Measurements from ENCODE around the gene KCNMB2.

Gene KCNMB2

DNA sequence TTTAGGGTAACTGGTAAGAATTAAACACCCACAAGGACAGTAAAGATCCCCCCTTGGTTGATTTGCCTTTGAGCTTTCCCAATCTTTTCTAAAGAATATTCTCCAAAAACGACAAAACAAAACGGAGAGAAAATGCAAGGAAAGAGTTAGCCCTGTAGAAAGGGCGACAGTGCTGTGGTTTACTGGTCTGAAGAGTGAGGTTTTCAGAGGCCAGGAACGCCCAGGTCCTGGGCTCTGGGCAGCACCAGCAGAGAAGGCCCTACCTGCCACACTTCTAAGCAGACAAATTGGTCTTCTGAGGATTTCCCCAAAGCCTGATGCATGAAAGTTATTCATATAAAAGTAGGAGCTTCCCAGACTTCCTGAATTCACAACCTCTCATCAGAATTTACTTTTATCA is 119.3 kb downstream of the KCNMB2 start:
- ATAC-seq: no peak
- no peak for DNase-seq

DNA sequence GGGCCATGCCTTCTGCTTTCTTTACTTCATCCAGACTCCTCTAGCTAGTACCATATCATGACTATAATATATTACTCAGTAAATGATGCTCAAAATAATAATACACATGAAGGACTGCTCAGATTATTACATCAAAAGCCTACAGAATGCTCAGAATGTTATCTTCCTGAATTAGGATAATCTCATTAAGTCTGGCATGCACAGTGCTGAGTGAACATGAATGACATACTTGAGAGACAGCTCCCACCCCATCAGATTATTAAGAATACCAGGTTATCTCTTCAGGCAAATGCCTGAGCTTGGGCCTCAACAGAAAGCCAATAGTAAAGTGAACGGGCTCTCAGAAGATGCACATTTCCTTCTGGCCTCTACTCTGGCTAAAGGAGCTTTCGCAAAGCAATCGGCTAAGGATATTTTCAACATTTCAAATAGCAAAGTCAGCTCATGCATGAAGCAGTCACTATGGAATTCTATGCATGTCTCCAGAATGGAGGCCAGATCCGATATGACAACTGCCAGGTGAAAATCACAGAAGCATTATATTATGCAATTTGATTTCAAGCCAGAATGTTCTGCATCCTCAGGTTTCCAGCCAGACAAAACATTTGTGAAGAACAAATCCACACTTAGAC is 122.6 kb downstream of the KCNMB2 start:
- DNase-seq (no peak), ATAC-seq (no peak)

GRCh38 chr3:178663201-178663934 is 127.1 kb downstream of the KCNMB2 start:
- DNase-seq (no peak), ATAC-seq (no peak)

- ATAC-seq (no peak), DNase-seq (no peak)
Measured at GRCh38 chr3:178665747-178666146, 129.5 kb downstream of the KCNMB2 start.

- DNase-seq: no peak
- no peak for ATAC-seq
Measured at GRCh38 chr3:178669022-178669601, 132.9 kb downstream of the KCNMB2 start.

GRCh38 chr3:178669758-178670157 is 133.5 kb downstream of the KCNMB2 start:
- ATAC-seq: no peak
- DNase-seq: no peak

- ATAC-seq (no peak), DNase-seq (no peak)
Measured at GRCh38 chr3:178671377-178671776, 135.1 kb downstream of the KCNMB2 start.

DNA sequence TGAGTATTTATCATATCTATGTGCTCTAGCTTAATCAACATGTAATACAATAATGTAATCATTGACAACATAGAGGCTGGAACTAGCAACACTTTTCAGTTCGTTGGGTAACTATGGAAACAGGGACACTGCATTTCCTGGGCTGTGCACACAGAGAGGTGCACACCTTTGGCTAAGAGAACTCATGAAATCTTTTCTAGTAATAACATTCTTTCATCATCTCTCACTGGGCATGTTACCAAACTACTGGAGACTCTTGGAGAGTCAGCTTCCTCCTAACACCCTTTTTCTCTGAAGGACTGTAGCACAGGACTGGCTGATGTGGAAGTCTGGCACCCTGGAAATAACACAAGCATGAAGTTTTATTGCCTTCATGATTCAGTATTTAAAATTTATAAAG is 135.6 kb downstream of the KCNMB2 start:
- DNase-seq (no peak), ATAC-seq (no peak)

DNA sequence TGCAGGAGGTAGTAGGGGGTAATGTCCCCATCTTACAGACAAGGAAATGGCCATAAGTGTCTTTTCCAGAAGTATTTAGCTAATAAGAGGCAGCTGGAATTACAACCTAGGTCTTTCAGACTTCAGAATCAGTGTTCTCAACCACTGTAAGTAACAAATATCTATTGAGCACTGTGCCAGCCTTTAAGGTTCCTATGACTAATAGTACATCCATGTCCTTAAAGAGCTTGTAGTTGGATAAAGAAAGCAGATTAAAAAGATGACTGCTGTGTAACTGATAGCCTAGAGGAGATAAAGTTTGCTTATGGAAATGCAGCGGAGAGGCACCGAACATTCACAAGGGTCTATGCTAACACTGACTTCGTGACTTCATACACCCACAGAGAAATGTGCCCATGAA is 136.0 kb downstream of the KCNMB2 start:
- DNase-seq (no peak), ATAC-seq (no peak)

GRCh38 chr3:178673529-178673928 is 137.3 kb downstream of the KCNMB2 start:
- ATAC-seq (no peak), DNase-seq (no peak)

DNA sequence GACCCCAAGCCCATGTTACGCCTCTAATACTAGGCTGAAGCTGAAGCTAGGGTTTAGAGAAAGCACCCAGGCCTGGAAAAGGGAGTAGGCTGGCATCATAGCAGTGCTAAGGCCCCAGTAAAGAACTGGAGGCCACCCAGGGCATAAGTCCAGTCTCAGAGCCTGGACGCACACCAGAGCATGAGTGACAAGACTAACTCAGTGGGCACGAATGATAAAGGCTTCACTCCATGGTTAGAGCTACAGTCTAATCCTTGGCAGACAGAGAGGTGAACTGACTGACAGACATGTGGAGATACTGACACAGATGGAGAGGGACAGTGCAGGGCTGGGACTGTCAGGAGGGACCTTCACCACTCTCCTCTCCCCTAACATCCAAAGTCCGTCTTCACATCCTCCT is 139.8 kb downstream of the KCNMB2 start:
- ATAC-seq (no peak), DNase-seq (no peak)

- ATAC-seq (no peak), DNase-seq (no peak)
Measured at GRCh38 chr3:178676942-178677790, 140.9 kb downstream of the KCNMB2 start.

DNA sequence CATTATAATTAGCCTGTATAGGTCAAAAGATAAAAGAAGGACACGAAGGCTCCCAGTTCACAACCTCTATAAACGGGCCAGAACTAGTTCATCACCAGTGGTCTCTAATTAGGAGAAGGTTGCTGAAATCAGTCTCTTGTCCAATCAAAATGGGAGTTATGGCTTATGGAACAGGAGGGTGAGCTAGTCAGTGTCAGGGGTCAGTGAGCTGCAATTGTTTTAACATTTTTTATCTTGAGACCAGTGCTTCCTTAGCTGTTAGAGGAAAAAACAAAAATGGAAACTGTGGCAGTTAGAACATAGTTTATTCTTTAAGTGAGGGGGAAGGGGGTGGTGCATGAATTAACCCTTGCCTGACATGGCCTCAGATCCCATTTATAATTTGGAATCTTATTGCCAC is 141.7 kb downstream of the KCNMB2 start:
- no peak for ATAC-seq

GRCh38 chr3:178680037-178680436 is 143.8 kb downstream of the KCNMB2 start:
- ATAC-seq: no peak
- no peak for DNase-seq

More for the DNA sequence above, 141.7 kb downstream of the KCNMB2 start:
- no peak for DNase-seq

DNA sequence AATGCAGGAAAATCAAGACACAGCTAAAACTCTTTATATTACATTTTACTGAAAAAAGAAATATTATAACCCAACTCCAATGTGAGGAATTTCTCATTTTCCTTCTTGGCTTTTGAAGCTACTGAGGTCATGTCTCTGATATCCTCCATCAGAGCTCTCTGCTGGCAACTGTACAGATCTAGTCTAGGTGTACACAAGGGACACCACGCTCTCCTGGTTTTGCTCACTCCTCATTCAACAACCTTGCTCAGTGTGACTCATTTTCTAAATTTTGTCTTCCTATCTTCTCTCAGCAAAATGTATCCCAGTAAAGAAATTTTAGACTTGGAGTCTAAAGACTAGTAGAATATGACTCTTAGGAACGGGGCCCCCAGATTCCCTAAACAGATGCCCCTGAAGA is 144.3 kb downstream of the KCNMB2 start:
- ATAC-seq (no peak), DNase-seq (no peak)

DNA sequence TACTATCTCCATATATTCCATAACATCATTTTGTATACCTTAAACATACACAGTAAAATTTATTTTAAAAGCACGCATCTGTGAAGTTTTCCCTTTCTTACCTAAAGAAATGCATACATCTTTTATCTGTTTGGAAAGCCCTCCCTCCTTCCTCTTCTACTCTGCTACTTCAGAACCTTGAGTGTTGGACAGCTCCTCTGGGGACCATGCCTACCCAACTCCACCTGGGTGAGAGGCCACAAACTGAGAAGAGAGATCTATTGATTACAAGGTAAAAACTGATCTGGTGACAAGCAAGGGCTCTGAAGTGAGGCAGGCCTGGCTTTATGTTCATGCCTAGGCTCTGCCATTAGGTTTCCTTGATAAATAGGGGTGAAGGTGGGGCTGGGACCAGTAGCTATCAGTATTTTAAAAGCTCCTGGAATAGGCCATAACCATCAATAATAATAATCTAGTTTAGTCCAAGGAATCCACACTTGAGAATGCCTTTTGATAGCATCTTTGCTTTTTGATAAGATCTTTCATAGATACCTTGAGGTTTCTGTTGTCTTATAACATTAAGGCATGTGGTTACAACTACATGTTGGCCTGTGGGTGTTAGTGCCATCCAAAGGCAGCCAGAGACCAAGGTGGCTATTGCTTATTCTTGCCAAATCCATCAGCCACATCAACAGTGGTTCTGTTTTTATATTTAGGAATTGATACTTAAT is 148.8 kb downstream of the KCNMB2 start:
- DNase-seq: no peak
- no peak for ATAC-seq

DNA sequence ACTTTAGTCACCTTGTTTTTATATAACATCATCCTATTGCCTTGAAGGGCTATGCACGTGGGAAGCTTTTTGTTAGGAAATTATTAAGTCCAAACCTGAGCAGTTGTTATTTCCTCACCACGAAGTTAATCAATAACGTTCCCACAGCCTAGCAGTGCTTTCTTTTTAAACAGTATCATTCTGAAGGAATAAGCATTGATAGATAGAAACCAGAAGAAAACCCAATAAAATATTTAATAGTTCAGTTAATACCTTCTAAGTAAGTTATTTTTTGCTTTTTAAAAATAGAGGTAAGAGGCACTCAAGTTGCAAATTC is 149.3 kb downstream of the KCNMB2 start:
- DNase-seq (no peak), ATAC-seq (no peak)

- no peak for ATAC-seq
- no peak for DNase-seq
Measured at GRCh38 chr3:178686826-178687225, 150.6 kb downstream of the KCNMB2 start.

GRCh38 chr3:178690571-178690970 is 154.3 kb downstream of the KCNMB2 start:
- ATAC-seq (no peak), DNase-seq (no peak)

DNA sequence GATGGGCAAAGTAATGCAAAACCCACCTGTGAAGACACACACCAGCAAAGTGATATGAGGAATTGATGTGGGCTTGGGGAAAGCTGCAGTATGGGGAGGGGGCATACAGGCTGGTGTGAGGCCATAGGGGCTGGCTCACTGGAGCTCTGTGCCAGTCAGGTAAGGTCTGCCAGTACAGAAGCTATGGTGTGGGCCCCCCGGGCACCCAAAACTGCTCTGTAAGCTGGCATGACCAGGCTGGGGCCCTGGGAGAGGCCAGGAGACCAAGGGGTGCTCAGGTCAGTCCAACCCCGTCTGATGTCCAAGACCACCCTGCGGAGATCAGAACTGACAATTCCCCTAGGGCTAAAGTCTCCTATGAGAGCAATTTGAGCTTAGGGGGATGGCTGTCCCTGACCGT is 163.1 kb downstream of the KCNMB2 start:
- DNase-seq (no peak), ATAC-seq (no peak)

GRCh38 chr3:178699810-178700209 is 163.6 kb downstream of the KCNMB2 start:
- no peak for ATAC-seq
- DNase-seq: no peak

GRCh38 chr3:178703268-178703975 is 167.2 kb downstream of the KCNMB2 start:
- ATAC-seq (no peak), DNase-seq (no peak)
